Liver (tissue), 3 donors: ENCODE measurements around the gene EXOC6B.

Experiments used
- CTCF ChIP-seq: fragments of 150-350 bp; IDR thresholded peaks from 2 replicates; pipeline ENCODE4 v1.5.1; 2017; ENCODE audit warnings: improper control_type of control experiment, low read depth, low read length; ENCODE audit not compliant: missing input control
- FOXA1 ChIP-seq: IDR thresholded peaks from 2 replicates; pipeline ENCODE4 v1.6.1; 2016; ENCODE audit warnings: antibody characterized with exemption
- GABPA ChIP-seq, 2 donors: IDR thresholded peaks in 1 of 2; conservative IDR thresholded peaks in 1 of 2; 2 replicates each; pipeline ENCODE4 v1.6.1; 2016; ENCODE audit warnings: antibody characterized with exemption in 2 of 2, mild to moderate bottlenecking in 1 of 2, moderate library complexity in 1 of 2
- TAF1 ChIP-seq: conservative IDR thresholded peaks from 2 replicates; pipeline ENCODE4 v1.6.1; 2016; ENCODE audit warnings: antibody characterized with exemption, mild to moderate bottlenecking
- TF ChIP-seq, protein P1 (sequence below): IDR thresholded peaks from 2 replicates; pipeline ENCODE4 v1.6.1; 2016; ENCODE audit warnings: antibody characterized with exemption, mild to moderate bottlenecking
- donor health status: healthy.
- donor health status: healthy.

DNA sequence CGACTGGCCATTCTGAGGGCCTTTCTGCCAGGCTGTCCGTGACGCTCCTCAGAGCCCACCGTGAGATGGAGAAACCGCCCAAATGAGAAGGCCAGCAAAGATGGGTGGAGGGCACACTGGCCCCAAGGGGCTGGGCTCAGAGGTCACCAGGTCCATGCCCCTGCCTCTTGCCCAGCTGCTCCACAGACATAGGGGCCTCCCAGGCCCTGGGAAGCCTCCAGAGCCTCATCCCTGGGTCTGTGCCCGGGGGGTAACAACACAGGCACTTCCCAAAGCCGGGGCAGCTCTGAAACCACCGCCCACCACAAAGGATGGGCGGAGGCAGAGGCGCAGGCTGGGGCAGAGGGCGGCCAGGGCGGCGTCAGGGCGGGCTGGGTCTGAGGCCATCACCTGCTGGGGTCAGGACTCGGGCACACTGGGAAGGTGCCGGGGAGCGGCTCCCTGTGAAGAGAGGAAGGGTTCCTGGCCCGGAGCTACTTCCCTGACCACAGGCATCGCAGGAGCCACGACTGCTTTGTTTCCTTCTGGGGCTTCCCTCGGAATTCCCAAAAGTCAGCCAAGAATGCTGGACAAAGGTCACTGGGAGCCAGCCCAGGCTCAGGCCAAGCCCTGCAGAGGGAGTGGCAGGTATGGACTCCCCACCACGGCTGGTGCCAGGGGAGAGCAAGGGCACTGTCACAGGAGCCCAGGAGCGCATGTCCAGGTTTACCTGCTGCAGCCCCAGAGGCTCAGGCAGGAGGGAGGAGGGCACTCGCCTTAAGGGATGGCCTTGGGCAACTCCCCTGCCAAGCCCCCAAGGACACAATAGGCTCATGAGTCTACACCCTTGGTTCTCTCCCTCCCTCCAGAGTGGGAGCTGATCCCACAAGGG, 687.6 kb downstream of the EXOC6B start:
- no peak for TF ChIP-seq CTCF
- TF ChIP-seq, protein P1, sequence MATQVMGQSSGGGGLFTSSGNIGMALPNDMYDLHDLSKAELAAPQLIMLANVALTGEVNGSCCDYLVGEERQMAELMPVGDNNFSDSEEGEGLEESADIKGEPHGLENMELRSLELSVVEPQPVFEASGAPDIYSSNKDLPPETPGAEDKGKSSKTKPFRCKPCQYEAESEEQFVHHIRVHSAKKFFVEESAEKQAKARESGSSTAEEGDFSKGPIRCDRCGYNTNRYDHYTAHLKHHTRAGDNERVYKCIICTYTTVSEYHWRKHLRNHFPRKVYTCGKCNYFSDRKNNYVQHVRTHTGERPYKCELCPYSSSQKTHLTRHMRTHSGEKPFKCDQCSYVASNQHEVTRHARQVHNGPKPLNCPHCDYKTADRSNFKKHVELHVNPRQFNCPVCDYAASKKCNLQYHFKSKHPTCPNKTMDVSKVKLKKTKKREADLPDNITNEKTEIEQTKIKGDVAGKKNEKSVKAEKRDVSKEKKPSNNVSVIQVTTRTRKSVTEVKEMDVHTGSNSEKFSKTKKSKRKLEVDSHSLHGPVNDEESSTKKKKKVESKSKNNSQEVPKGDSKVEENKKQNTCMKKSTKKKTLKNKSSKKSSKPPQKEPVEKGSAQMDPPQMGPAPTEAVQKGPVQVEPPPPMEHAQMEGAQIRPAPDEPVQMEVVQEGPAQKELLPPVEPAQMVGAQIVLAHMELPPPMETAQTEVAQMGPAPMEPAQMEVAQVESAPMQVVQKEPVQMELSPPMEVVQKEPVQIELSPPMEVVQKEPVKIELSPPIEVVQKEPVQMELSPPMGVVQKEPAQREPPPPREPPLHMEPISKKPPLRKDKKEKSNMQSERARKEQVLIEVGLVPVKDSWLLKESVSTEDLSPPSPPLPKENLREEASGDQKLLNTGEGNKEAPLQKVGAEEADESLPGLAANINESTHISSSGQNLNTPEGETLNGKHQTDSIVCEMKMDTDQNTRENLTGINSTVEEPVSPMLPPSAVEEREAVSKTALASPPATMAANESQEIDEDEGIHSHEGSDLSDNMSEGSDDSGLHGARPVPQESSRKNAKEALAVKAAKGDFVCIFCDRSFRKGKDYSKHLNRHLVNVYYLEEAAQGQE = no peak
- TF ChIP-seq GABPA (IDR thresholded peaks at IDR 0.05 in 1 of 2, conservative IDR thresholded peaks at IDR 0.05 in 1 of 2) = no peak
- TF ChIP-seq FOXA1 = no peak
- no peak for TF ChIP-seq TAF1
